HTR-8/SVneo (cell line): ENCODE results near the gene NPTX1.

Experiments used
- DNase-seq: peaks from one replicate; pipeline ENCODE4 v3.0.0; 2011; ENCODE audit warnings: low spot score, mixed read lengths; ENCODE audit not compliant: insufficient read length
- FAIRE-seq: peaks from 2 replicates; lab custom pipeline; 2011; peaks lifted over from hg19 to GRCh38; lab: Jason Lieb, UNC

The NPTX1 gene

DNA sequence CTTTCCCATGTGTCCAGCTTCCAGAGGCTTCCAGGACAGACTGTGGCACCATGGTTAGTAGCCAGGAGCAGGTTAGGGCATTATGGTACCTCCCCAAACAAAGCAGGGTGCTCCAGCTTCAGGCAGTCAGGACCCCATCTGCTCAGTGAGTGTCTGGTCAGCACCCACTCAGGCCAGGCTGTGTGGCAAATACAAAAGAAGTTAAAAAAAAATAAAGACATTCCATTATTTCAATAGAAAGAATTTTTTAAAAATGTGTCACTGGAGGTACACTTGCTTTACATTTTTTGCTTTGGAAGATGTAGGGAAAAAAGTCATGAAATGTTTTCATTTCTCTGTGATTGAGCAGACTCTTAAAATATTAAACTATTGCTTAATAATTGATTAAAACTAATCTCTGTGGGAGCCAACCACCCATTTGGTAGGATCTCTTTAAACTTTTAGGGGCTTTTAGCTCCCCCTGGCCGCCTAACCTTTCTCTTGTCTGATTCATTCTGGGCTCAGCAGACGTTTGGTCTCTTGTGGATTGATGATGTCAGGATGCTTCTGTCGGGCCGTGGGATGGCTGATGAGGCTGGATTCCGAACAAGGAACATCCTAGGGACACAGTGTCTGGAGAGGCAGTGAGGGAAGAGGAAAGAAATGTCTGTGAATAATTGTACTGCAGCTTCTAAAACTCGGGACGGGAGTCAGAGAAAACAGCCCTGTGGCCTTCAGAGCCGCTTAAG, 28.4 kb upstream of the NPTX1 start:
- DNase-seq (peak; percentile 56), FAIRE-seq (peak; percentile 70)

DNA sequence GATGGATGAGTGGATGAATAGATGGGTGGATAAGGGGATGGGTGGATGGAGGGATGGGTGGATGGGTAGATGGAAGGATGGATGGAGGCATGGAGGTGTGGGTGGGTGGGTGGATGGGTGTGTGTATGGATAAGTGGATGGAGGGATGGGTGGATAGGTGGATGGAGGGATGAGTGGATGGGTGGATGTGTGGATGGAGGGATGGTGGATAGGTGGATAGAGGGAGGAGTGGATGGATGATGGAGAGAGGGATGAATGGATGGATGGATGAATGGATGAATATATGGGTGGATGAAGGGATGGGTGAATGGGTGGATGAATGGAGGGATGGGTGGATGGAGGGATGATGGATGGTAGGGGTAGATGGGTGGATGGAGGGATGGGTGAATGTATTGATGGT, 27.5 kb upstream of the NPTX1 start:
- DNase-seq (no peak), FAIRE-seq (peak; percentile 87)

DNA sequence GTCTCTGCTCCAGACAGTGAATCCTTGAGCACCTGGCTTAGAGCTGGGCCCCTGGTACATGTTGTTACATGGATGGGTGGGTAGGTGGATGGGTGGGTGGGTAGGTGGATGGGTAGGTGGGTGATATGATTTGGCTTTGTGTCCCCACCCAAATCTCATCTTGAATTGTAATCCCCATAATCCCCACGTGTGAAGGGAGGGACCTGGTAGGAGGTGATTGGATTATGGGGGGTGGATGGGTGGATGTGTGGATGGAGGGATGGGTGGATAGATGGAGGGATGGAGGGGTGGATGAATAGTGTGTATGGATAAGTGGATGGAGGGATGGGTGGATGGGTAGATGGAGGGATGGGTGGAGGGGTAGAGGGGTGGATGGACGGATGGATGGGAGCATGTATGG, 26.6 kb upstream of the NPTX1 start:
- no peak for FAIRE-seq
- DNase-seq = no peak

DNA sequence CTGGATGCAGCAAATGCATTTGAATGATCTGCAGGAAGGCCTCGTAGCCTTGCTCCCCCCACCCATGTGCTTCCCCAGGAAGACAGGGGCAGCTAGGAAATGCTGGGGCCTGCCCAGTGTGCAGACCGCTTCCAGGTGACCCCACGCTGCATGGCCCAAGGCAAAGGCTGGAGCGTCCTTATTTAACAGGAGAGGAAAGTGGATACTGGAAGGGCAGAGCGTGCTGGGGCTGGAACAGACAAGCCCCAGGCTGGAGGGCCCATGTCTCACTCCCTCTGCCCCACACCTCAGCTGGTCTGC, 26.1 kb upstream of the NPTX1 start:
- DNase-seq = no peak
- FAIRE-seq = no peak

DNA sequence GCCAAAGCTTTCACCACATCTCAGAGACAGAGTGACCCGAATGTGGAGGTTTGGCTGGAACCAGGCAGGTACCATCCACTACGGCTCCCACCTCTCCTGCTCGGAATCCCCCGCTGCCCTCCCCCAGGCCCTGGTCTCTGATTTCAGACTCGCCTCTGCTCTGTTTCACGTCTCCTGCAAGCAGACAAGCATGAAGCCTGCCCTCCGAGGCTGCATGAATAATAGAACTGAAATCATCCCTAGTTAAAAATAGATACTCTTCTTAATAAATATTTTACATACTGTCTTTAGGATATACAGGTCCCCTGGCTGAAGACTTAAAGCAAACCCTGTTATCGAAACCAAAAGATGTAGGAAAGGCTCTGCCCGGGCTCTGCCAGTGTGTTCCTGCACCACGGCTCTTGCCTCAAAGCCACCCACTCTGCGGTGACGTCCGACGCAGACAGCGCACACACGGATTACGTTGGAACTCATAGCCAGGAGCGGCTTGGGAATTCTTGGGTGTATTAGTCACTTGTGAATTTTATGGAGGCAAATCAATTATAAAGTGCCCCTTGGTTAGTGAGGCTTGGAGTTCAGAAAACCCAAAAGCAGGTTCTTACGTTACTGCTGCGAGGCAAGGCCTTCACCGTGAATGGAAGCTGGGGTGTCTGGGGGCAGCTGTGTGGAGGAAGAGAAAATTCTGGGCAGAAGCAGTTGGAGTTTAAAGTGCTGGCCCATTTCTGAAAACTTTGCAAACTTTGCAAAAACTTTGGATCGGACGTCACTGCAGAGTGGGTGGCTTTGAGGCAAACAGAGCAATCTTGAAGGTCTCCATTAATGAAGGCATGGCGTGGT, 25.6 kb upstream of the NPTX1 start:
- FAIRE-seq (peak; percentile 74), DNase-seq (peak; percentile 87)

DNA sequence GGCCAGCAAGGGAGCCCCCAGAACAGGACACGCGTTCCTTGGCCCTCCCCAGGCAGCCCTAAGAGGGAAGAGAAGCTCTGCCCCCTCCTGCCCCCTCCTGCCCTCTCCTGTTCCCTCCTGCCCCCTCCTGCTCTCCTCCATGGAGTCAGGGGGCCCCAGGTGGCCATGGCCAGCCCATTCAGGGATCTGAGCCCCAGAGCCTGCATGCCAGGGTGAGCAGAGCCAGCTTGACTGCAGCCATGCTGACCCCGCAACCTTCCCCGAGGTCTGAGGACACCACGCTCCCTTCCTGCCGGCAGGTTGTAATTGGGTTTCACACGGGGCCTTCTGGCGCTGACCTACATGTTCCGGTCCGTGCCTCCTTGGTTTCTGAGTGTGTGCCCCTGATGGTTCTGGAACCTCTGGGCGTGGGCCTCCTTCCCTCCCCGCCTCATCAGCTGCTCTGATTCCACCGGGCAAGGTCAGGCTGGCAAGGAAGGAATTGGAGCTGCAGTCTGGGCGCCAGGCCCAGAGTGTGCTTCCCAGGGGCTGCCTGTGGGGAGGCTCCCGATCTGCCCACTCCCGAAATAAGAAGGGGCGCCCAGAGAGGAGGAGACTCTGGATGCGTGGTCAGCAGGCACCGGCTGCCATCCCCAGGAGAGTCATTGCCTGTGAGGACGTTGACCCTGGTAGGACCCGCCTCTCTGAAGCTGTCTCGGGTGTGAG, 23.7 kb upstream of the NPTX1 start:
- no peak for DNase-seq
- FAIRE-seq = no peak

DNA sequence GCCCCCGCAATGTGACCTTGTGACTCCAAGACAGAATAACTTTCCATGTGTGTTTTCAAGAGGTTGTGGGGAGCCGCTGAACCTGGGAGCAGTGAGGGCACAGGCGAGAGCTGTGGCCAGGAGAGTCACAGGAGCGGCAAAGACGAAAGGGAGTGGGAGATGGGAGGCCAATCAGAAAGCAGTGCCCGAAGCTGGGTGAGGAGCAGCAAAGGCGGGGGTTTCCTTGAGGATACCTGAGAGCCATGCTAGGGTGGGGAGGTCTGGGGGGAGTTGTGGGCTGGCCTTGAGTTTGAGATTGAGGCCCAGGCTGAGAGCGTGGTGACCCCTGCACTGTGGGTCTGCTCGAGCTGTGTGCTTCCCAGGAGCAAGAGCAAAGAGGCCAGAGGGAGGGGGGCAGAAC, 23.2 kb upstream of the NPTX1 start:
- DNase-seq (no peak), FAIRE-seq (no peak)

DNA sequence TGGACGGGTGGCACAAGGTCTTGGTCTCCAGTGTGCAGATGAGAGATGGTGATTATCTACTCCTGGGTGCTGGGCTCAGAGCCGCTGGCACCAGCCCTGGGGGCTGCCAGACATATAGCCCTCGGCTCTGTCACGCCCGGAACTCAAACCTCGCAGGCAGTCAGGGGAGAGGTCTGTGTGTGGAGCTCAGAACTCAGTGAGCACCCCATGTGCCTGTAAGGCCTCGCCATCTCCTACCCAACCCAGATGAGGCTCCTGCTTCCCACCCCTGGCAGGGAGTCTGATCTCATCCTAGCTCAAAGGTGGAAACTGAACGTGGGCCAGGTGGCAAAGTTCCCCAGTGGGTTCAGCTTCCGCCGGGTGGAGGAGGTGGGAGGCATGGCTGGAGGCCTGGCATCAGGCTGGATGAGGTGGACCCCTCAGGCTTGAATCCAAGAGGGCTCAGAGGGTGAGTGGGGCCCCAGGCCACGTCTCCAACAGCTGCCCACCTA, 22.6 kb upstream of the NPTX1 start:
- FAIRE-seq = no peak
- no peak for DNase-seq

DNA sequence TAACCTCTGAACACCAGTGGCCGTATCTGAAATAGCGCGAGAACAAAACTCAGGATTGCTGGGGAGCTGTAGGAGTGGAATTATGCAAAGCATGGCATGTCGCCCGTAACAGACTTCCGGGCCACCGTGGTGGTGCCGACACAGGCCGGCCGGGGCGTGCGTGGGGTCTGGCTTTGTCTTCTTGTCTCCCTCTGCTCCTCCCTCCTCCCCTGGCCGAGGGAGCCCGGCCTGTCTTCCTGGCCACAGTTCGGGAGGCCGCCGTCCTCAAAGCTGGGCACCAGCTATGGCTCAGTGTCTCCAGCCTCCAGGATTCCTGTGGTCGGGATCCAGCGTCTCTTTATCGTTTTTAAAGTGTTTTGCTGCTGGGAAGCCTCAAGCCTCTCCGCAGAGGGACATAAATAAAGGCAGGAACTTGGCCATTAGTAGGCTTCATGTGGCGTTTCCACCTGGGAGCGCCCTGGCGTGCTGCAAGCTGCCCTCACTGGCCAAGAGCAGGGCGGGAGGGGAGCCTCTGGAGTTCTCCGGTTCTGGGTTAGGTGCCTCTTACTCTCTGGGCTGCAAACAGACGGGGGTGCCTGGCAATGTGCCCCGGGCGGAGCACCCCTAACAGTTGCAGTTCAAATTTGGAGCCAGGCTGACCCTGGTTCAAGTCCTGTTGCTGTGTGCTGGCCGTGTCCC, 22.0 kb upstream of the NPTX1 start:
- FAIRE-seq (no peak), DNase-seq (no peak)

DNA sequence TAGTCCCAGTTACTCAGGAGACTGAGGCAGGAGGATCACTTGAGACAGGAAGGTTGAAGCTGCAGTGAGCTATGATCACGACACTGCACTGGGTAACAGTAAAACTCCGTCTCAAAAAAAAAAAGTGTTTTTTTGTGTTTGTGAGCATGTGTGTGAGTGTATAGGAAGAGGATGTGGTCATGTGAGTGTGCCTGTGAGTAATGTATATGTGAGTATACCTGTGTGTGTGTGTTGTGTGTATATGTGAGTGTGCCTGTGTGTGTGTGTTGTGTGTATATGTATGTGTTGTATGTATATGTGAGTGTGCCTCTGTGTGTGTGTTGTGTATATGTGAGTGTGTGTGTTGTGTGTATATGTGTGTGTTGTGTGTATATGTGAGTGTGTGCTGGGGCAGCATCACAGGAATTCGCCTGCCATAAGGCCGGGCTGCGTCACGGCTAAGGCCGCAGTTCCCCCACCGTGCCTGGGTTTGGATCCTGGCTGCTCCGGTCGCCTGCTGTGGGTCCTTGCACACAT, 21.4 kb upstream of the NPTX1 start:
- FAIRE-seq = peak; percentile 100
- no peak for DNase-seq

DNA sequence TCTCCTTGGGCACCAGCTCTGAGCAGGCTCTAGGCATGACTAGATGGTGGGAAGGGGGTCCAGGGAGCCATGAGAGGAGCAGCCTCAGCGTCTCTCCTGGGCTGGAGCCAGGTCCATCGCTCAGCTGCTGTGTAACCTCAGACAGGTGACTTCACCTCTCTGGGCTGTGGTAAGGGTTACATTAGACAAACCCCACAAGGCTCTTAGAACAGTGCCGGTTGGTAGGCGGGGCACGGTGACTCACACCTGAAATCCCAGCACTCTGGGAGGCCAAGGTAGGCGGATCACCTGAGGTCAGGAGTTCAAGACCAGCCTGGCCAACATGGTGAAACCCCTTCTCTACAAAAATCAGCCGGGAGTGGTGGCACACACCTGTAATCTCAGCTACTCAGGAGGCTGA, 18.1 kb upstream of the NPTX1 start:
- FAIRE-seq (no peak), DNase-seq (no peak)

DNA sequence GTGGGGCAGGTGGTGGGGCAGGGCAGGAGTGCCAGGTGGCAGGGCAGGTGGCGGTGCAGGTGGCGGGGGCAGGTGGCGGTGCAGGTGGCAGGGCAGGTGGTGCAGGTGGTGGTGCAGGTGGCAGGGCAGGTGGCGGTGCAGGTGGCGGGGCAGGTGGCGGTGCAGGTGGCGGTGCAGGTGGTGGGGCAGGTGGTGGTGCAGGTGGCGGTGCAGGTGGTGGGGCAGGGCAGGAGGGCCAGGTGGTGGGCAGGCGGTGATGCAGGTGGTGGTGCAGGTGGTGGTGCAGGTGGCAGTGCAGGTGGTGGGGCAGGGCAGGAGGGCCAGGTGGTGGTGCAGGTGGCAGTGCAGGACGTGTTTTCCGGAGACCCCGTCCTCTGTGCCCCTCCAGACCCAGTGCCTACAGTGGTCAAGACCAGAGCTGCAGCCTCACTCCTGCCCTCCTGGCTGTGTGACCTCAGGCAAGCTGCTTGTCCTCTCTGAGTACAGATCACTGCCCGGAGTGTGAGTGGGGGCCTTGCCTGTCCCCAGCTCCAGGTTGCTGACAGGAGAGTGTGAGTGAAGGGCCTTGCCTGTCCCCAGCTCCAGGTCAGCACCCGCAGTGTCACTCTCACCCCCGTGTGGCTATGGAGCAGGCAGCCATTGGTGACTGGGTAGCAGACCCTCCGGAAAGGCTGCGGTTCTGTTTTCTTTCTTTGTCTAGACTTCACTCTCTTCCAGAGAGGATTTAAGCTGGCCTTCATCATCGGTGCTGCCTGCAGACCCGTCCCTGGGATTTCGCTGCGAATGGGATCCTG, 16.1 kb upstream of the NPTX1 start:
- DNase-seq (no peak), FAIRE-seq (no peak)

DNA sequence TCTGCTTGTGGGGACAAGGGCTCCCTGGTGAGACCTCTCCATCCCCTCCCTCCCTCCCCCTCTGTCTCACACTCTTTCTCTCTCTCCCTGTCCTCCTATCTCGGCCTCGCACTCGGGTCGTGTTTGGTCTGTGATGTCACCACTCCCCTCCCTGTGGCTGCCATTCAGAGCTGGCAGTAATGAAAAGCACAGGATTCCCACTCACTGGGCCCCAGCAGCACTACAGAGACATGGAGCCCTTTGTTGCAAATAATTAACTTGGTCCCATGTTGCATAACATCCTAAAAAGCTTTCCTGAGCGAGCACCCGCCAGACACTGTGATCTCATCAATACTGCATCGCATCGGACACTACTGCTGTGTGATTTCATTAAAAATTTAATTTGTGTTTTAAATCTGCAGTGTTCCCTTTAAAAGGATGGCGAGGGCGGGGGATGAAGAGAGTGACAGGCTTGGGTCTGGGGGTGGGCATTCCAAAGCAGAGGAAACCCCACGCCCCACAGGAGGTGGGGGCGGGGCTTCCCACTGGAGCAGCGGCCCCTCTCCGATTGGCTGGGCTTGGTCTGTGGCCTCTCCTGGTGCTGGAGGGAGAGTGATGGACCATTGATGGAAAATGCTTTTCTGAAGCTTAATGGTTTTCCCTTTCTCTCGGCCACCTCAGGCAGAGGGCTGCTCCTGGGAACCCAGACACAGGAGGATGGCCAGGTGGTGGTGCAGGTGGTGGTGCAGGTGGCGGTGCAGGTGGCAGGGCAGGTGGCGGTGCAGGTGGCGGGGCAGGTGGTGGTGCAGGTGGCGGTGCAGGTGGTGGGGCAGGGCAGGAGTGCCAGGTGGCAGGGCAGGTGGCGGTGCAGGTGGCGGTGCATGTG, 15.3 kb upstream of the NPTX1 start:
- FAIRE-seq = no peak

DNA sequence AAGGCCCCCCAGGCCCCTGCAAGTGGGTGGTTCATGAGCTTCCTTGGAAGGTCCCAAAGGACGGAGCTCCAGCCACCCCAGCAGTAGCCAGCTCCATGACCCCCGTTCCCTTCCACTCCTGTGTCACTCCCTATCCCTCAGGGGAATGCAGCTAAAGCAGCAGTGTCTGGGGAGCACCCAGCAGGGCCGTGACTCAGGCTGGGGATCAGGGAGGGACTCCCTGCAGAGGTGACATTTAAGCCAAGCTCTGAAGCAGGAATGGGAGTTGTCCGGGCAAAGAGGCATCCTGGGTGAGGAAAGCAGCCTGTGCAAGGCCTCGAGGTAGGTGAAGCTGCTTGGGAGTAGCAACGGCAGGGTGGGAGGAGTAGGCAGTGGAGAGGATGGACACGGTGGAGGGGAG, 11.1 kb upstream of the NPTX1 start:
- FAIRE-seq = no peak
- DNase-seq = no peak

More for the DNA sequence above, 15.3 kb upstream of the NPTX1 start:
- no peak for DNase-seq

DNA sequence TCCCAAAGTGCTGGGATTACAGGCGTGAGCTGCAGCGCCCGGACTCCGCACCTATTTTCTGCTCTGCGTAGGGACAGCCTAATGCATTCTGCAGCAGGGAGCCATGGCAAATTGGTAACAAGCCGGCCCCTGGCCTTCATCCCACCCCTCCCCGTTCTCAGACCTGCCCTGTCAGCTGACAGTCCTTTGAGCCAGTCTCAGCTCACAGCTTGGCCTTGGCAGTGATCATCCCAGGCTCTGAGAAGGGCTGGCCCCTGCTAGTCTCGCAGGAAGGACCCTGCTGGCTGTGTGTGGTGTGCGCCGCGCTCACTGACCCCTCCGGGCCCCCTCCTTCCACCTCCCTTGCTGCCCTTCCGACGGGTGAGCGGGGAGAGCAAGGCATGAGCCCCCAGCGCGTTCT, 10.3 kb upstream of the NPTX1 start:
- no peak for FAIRE-seq
- DNase-seq = no peak

DNA sequence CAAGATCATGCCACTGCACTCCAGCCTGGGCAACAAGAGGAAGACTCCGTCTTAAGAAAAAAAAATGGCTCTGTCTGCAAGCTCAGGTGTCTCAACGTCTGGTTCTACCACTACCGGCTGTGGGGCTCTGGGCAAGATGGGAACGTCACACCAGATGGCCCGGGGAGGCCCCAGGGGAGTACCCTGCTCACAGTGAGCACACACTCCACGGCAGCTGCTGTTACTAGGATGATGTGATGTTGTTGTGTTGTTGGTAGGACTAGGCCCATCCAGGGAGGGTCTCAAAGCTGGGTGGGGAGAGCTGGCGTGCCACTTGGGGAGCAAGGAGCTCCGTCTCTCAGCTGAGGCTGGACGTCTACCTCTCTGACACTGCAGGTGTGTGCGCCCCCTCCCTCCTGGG, 9.4 kb upstream of the NPTX1 start:
- FAIRE-seq (no peak), DNase-seq (no peak)

DNA sequence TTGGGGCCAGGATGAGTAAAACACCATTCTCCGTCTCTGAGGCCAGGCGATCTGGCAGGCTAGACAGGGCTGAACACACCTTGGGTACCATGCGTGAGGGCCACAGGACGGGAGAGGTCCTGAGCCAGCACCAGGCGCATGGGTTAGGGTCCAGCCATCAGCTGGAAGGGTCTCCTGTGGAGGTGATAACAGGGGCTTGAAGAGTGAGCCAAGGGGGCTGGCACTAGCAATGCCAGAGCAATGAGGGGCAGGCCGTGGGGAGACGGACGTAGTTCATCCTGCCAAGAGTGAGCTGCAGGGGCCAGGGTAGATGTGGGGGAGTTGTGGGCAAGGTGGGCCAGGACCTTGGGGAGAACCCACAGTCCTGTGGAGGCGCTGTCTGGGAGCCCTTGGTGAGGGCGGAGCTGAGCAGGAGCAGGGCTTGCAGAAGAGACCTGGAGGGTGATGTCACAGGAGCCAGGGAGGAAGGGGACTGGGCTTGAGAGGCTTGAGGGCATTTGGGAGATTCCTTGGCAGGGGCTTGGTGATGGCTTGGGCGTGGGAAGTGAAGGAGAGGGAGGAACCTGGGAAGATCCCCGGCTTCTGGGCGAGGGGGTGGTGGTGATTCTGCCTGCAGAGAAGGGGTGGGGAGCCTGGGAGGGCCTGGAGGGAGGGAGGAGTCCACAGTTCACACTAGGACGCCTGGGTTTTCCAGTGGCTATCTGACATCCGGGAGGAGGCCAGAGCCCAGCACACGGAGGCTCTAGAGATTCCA, 6.3 kb upstream of the NPTX1 start:
- no peak for FAIRE-seq
- DNase-seq = no peak

DNA sequence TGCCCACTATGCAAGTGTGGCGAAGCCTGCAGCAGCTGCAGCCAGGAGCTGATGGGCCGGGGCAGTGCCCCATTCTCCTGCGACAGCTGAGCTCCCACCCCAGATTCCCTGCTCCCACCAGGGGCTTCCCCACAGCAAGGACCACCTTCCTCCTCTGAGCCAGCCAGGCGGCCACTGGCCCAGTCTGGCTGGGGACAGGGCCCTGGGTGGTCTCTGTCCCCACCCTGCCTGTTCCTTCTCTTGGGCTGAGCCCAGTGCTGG, 5.6 kb upstream of the NPTX1 start:
- no peak for FAIRE-seq
- DNase-seq = no peak
